ENCODE data around the gene PLEKHH1.
"Not testable (repeated sequence)": the region's sequence is repeated elsewhere in the genome, so short reads cannot be mapped to it uniquely, and the experiment has no call there.

PLEKHH1 gene

GRCh38 chr14:67533754-67534085, 630 bp downstream of the PLEKHH1 start:
- DNase-seq (ENCODE audit: low spot score): no peak

- DNase-seq (ENCODE audit: low spot score): no peak
These were observed 3.0 kb downstream of the PLEKHH1 start for GRCh38 chr14:67536087-67536486.

GRCh38 chr14:67537736-67538135, 4.6 kb downstream of the PLEKHH1 start:
- DNase-seq (ENCODE audit: low spot score): no peak

GRCh38 chr14:67538501-67538900, 5.4 kb downstream of the PLEKHH1 start:
- no peak for DNase-seq (ENCODE audit: low spot score)

GRCh38 chr14:67539116-67539515, 6.0 kb downstream of the PLEKHH1 start:
- DNase-seq (ENCODE audit: low spot score): no peak

- DNase-seq (ENCODE audit: low spot score): no peak
These were observed 8.6 kb downstream of the PLEKHH1 start for GRCh38 chr14:67541448-67542387.

- not testable (repeated sequence) for DNase-seq (ENCODE audit: low spot score)
These were observed 9.5 kb downstream of the PLEKHH1 start for GRCh38 chr14:67542620-67543019.

- DNase-seq (ENCODE audit: low spot score): no peak
These were observed 11.5 kb downstream of the PLEKHH1 start for GRCh38 chr14:67544590-67544989.

GRCh38 chr14:67547224-67547780, 14.2 kb downstream of the PLEKHH1 start:
- DNase-seq (ENCODE audit: low spot score): no peak

- DNase-seq (ENCODE audit: low spot score): no peak
These were observed 16.6 kb downstream of the PLEKHH1 start for GRCh38 chr14:67549734-67550133.

GRCh38 chr14:67551123-67551522, 18.0 kb downstream of the PLEKHH1 start:
- no peak for DNase-seq (ENCODE audit: low spot score)

- no peak for DNase-seq (ENCODE audit: low spot score)
These were observed 18.9 kb downstream of the PLEKHH1 start for GRCh38 chr14:67551940-67552339.

GRCh38 chr14:67553547-67553946, 20.5 kb downstream of the PLEKHH1 start:
- DNase-seq (ENCODE audit: low spot score): no peak

GRCh38 chr14:67554341-67554740, 21.3 kb downstream of the PLEKHH1 start:
- no peak for DNase-seq (ENCODE audit: low spot score)

GRCh38 chr14:67555518-67556090, 22.5 kb downstream of the PLEKHH1 start:
- DNase-seq (ENCODE audit: low spot score): no peak

- DNase-seq (ENCODE audit: low spot score): no peak
These were observed 23.6 kb downstream of the PLEKHH1 start for GRCh38 chr14:67556671-67557070.

- no peak for DNase-seq (ENCODE audit: low spot score)
These were observed 24.0 kb downstream of the PLEKHH1 start for GRCh38 chr14:67557118-67557517.

- no peak for DNase-seq (ENCODE audit: low spot score)
These were observed 24.6 kb downstream of the PLEKHH1 start for GRCh38 chr14:67557656-67558055.

- no peak for DNase-seq (ENCODE audit: low spot score)
These were observed 26.5 kb downstream of the PLEKHH1 start for GRCh38 chr14:67559639-67560038.

GRCh38 chr14:67562025-67562775, 29.1 kb downstream of the PLEKHH1 start:
- DNase-seq (ENCODE audit: low spot score): no peak

GRCh38 chr14:67562776-67563150, 29.7 kb downstream of the PLEKHH1 start:
- DNase-seq (ENCODE audit: low spot score): no peak

GRCh38 chr14:67564236-67564635, 31.1 kb downstream of the PLEKHH1 start:
- DNase-seq (ENCODE audit: low spot score): no peak

- no peak for DNase-seq (ENCODE audit: low spot score)
These were observed 33.8 kb downstream of the PLEKHH1 start for GRCh38 chr14:67566908-67567307.
